GM18870 (cell line): ENCODE results near the gene FAM83E.

Experiments
- ATAC-seq: cut with Tn5 transposase; IDR thresholded peaks from one replicate; pipeline ENCODE4 v1.9.1; 2021; ENCODE audit warnings: moderate library complexity; ENCODE audit not compliant: unreplicated experiment

Gene FAM83E

DNA sequence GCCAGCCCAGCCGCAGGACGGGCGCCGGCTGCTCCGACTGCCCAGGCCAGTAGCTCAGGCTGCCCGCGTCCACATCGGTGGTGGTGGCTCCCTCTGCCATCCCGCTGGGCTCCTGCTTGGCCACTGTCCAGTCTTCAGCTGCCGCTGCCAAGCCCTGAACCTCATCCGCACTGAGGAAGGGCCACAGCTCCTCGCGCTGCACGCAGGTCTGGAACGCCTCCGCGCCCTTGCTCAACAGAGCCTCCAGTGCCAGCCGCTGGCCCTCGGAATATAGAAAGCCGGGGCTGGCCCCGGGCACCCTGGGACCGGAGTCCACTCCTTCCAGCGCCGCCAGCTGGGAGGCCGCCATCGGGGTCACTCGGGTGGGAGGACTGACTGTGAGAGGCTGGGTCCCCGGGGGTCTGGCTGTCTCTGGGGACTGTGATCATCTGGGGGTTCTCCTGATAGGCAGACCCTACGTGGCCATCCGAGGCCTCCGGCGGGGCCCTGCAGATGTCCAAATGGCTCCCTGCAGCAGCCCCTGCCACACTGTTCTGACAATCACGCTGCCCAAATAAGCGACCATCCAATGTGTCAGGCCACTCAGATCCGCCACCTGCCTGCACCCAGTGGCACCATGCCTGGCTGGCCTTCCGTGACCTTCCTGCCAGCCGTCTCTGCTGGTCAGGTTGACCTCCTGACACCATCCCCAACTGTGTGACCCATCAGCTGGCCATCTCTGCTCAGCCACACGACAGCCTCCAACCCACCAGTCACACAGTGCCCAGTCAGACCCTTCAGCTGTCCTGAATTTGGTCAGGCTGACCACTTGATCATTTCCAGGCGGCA lies 1.6 kb downstream of the FAM83E start:
- ATAC-seq, result no peak

DNA sequence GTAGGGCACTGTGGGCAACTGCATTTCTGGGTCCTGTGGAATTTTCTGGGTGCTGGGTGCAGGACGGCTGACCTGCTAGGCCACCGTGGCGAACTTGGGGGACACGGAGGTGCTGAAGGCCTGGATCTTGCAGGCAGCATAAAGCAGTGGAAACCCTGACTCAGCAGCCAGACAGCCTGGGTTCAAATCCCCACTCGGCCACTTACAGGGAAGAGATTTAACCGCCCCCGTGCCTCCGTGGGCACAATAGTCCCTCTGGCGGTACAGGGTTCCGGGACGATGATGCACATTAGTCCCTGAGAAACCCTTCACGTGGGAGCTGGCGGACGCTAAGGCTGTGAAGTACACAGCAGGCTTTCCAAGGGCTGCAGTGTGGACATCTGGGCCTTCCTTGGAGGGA lies 3.0 kb downstream of the FAM83E start:
- ATAC-seq, result no peak

DNA sequence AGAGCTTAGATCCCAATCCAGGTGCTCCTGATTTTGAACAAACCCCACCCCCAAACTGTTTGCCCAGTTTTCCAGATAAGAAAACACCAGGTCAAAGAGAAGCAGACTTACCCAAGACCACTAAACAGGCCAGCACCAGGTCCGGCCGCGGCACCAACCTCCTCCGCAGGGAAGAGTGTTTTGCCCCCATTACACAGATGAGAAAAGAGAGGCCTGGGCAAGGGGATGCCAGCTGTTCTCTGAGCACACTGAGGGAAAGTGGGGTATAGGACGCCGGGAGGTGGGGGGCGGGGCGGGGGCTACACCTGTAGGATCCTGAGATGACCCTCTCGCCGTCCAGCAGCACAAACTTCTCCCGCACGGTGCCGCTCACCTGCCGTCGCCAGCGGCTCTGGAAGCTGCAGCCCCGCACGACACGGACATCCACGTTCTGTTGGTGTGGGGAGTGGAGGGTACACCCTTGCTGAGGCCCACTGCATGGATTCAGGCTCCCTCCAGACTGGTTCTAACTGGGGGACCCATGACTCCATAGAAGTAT lies 5.2 kb downstream of the FAM83E start:
- ATAC-seq, result no peak

DNA sequence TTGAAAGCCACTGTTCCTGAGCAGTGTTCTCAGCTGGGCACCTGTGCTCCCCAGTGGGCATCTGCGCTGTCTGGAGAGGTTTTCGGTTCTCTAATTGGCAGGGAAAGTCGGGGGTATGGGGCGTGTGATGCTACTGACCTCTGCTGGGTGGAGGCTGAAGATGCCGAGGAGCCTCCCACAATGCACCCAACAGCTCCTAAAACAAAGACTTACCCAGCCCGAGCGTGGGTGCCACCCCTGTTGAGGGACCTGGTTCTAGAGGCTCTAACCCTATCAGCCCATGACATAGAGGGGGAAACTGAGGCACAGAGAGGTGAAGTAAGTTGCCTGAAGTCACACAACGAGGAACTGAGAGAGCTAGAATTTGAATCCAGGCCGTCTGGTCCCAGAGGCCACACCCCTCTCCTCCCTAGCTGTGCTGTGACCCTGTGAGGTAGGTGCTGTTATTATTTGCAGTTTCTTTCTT lies 6.0 kb downstream of the FAM83E start:
- no peak for ATAC-seq

DNA sequence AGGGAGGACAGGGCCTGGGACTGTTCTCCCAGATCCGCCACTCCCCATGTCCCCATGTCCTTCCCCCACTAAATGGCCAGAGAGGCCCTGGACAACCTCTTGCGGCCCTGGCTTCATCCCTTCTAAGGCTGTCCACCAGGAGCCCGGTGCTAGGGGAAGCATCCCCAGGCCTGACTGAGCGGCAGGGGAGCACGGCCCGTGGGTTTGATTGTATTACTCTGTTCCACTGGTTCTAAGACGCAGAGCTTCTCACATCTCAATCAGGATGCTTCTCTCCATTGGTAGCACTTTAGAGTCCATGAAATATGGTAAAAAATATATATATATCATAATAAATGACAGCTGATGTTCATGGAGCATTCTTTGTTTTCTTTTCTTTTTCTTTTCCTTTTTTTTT lies 7.5 kb downstream of the FAM83E start:
- ATAC-seq, result no peak

DNA sequence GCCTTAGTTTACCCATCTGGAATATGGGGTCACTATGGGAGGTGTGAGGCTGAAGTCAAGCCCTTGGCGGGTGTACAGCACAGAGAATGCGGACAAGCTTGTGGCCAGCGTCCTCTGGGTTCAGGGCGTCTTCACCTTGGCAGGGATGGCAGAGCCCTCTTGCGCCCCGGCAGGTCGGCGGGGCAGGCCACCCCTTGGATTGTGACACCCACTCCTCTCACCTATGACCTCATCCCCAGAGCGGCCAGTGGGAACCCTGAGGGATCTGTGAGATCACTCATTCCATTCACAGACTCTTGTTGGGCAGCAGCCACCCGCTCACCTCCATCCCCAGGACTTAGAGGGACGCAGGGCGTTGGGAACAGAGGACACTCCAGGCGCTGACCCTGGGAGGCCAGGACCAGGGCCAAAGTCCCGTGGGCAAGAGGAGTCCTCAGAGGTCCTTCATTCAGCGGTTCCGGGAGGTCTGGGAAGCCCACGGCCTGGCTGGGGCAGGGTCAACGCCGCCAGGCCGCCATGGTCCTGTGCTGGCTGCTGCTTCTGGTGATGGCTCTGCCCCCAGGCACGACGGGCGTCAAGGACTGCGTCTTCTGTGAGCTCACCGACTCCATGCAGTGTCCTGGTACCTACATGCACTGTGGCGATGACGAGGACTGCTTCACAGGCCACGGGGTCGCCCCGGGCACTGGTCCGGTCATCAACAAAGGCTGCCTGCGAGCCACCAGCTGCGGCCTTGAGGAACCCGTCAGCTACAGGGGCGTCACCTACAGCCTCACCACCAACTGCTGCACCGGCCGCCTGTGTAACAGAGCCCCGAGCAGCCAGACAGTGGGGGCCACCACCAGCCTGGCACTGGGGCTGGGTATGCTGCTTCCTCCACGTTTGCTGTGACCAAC lies 8.2 kb downstream of the FAM83E start, which contains the start of gene SPACA4:
TSS of gene SPACA4 (plus strand) at position 280 of the 896 bp plus-strand sequence. CDS start at position 517, 237 bp downstream.
- no peak for ATAC-seq

DNA sequence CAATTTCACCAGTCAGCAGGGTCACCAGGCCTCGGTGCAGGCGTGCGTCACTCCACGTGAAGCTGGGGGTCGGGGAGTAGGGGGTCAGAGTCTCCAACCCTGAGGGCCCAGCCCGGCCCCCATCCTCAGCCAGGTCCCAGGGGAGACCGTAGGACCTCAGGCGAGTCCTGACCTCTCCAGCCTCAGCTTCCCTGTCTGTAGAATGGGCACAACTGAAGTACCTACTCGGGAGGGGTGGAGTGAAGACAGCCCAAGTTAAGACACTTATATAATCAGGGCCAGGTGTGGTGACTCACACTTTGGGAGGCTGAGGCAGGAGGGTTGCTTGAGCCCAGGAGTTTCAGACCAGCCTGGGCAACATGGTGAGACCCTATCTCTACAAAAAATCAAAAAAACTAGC lies 11.0 kb downstream of the FAM83E start:
- no peak for ATAC-seq

DNA sequence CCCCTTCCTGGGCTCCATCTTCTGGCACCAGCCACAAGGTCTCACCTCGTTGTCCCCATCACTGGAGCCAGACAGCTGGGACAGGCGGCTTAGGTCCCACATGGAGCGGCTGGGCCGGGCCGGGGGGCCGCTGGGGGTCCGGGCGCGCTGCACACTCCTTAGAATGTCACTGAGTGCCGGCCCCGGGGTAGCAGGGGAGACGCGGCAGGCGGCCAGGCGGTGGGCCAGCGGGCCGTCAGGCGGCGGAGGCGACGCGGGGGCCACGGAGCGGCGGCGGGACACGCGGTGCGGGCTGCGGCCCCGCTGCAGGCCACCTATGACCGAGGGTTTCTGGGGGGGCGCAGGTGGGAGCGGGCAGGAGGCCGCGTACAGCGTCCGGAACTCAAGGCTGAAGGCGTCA lies 11.4 kb downstream of the FAM83E start:
- no peak for ATAC-seq

DNA sequence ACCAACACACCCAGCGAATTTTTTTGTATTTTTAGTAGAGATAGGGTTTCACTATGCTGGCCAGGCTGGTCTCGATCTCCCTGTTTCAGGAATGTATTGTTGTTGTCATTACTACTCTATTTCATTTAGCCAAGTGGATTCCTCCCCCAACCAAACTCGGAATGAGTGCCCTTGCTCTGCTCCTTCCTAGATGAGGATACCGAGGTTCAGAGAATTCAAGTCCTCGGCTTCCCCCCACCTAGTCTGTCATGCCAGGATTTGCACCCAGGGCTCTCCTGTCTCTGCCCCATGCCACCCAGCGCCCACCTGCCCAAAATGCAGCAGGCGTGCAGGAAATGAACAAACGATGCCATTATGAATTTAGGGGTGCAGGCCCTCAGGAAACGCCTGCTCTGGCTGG lies 11.9 kb downstream of the FAM83E start:
- ATAC-seq, result no peak

DNA sequence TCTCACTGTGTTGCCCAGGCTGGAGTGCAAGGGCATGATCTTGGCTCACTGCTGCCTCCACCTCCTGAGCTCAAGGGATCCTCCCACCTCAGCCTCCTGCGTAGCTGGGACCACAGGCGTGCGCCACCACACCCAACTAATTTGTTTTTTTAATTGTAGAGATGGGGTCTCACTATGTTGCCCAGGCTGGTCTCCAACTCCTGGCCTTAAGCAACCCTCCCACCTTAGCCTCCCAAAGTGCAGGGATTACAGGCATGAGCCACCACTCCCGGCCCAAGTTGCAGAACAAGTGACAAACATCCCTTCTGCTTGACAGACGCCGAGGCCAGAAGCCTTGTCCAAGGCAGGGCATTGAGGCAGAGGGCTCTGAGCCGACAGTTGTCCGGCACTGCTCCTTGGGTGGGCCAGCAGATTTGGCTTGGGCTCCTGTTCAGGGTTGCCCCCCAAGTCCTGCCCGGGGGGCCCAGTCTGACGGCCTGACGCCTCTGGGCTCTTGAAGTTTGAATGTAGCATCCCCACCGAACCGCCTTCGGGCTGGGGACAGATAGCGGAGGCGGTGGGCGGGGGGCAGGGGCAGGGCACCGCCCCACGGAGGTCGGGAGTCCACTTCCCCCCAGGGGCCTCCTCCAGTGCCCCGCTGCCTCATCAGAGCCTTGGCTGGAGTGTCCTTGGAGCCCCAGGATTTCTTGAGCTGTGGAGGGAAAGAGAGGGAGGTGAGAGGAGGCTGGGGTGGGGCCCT lies 14.0 kb downstream of the FAM83E start:
- ATAC-seq, result no peak

DNA sequence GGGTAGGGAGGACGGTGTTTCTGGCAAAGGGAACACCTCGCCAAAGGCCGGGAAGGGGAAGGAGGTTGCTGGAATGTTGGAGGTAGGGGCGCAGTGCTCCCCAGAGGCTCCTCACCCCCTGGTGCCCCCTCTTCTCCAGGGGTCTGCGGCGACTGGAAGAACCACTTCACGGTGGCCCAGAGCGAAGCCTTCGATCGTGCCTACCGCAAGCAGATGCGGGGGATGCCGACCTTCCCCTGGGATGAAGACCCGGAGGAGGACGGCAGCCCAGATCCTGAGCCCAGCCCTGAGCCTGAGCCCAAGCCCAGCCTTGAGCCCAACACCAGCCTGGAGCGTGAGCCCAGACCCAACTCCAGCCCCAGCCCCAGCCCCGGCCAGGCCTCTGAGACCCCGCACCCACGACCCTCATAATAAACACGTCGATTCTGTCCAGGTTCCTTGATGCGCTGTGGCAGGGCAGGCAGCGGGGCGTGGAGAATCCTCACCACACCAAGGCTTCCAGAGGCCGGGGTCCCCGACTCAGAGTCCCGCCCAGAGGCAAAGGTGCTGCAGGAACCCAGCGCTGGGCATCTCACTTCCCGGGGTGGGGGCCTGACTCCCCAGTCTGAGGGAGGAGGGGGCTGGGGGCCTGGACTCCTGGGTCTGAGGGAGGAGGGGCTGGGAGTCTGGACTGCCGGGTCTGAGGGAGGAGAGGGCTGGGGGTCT lies 15.7 kb downstream of the FAM83E start:
- ATAC-seq, result no peak

DNA sequence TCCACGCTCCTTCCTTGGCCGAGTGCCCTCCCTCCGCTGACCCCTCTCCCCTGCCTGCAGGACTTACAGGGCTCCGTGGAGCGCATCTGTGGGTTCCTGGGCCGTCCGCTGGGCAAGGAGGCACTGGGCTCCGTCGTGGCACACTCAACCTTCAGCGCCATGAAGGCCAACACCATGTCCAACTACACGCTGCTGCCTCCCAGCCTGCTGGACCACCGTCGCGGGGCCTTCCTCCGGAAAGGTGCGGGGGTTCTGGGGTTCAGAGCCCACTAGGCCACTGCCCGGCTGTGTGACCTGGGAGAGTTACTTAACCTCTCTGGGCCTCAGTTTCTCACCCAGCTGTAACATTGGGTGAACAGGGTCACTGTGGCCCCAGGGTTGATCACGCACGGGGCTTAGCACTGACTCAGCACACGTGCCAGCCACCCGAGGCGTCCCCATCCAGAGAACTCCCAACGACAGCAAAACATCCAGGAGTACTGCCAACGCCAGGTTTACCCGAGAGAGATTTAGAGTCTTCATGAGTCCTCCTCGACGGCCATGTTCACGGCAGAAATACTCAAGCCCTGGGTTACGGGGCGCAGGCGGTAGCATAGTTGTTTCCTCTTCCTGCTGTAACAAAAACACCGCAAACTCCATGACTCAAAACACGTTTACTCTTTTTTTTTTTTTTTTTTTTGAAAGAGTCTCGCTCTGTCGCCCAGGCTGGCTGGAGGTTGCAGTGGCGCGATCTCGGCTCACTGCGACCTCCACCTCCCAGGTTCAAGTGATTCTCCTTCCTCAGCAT lies 18.0 kb downstream of the FAM83E start:
- ATAC-seq, result no peak

DNA sequence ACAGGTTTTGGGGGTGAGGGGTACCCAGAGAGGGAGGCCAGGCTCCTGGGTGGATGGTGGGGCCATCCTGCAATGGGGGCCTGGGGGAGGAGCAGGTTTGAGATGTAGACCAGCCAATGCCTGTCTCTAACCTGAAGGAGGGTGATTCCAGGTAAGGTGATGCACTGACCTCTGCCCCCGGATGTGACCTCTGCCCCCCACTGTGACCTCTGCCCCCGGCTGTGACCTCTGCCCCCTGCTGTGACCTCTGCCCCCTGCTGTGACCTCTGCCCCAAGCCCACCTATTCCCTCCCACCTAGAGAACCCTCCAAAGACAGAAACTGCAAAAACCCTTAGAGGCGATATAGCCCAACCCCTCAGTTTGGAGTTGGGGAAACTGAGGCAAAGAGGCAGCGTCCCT lies 18.6 kb downstream of the FAM83E start:
- no peak for ATAC-seq

DNA sequence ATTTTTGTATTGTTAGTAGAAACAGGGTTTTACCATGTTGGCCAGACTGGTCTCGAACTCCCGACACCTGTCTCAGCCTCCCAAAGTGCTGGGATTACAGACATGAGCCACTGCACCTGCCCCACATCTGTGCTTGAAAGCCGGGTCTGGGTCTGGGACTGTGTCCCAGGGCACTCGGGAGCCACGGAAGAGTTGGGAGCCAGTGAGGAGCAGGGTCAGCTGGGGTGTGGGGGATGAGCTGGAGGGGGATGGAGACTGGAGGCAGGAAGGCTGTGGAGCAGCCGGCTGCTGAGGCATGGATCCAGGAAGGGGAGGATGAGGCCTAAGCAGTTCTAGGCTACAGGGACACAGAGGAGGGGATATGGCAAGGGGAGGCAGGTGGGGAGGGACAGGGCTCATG lies 19.0 kb downstream of the FAM83E start:
- ATAC-seq, result no peak

DNA sequence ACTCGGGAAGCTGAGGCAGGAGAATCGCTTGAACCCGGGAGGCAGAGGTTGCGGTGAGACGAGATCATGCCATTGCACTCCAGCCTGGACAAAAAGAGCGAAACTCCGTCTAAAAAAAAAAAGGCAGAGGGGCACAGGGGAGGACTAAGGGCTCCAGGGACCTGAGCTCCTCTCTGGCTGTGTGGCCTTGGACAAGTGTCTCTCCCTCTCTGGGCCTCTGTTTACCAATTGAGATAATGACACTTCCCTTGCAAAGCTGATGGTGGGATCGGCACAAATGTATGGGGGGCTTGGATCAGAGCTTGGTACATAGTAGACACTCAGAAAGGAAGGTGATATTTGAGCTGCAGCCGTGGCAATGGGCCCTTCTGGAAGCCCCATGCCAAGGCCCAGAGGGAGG lies 19.7 kb downstream of the FAM83E start:
- ATAC-seq, result no peak

DNA sequence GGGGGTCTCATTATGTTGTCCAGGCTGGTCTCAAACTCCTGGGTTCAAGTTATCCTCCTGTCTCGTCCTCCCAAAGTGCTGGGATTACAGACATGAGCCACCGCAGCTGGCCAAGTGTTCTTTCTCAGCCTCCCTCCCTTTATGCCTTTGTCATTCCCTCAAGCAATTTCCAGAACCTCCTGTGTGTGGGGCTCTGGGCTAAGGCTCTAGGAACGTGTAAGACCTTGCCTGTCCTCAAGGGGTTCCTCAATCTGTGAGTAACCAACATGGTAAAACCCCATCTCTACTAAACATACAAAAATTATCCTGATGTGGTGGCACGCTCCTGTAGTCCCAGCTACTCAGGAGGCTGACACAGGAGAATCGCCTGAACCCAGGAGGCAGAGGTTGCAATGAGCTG lies 23.9 kb downstream of the FAM83E start:
- ATAC-seq, result no peak

DNA sequence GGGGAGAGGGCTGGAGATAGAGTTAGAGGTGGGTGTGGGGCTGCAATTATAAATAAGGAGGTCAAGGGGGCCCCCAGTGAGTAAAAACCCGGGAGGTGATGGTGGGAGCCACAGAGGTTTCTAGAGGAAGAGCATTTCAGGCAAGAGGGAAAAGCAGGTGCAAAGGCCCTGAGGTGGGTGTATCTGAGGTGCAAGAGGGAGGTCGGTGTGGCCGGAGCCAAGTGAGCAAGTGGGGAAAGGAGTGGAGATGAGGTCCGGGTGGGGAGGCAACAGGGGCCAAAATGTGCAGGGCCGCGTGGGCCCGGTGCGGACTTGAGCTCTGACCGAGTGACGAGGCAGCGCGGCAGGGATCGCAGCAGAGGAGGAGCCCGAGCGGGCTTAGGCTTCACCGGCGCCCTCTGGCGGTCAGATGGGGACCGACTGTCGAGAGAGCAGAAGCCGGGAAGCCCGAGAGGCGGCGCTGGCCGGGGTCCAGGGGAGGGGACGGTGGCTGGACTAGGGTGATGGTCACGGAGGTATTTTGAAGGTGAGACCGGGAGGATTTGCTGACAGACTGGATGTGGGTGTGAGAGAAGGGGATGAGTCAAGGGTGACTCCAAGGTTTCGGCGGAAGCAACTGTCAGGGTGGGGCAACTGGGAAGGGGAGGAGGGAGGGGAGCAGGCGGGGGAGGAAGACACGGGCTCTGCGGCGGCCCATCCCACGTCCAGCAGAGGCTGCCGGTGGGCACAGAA lies 26.0 kb downstream of the FAM83E start:
- ATAC-seq, result no peak

DNA sequence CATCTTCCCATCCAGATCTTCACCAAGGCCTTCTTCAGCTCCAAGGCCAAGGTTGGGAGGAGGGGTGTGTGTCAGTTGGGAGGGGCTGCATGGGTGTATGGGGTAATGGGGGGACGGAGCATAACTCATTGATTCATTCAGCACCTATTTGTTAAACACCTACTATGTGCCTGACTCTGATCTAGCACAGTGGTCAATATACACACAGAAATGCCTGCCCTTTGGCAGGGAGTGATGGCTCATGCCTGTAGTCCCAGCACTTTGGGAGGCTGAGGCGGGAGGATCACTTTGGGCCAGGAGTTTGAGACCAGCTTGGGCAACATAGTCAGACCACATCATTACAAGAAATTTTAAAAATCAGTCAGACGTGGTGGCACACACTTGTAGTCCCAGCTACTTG lies 27.5 kb downstream of the FAM83E start:
- ATAC-seq, result no peak

DNA sequence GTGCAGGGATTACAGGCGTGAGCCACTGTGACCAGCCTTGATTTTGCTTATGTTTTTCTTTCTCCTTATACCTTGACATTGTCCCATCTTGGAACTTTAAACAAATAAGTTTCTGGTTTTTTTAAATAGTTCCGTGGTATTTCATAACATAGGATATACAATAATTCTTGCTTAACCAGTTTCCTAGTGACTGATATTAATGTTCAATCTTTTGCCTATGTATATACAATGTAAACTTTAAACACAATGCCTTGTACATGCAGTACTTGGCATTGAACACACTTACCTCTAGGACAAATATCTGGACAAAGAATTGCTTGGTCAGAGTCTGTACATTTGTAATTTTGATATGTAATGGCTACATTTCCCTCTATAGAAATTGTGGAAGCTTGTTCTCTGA lies 32.7 kb downstream of the FAM83E start:
- ATAC-seq, result no peak
